GM19239 (cell line): ENCODE data around the gene MYL12A.

Experiments used
- DNase-seq: peaks from one replicate; pipeline ENCODE4 v3.0.0; 2011; ENCODE audit warnings: low spot score; ENCODE audit not compliant: insufficient read length
- FAIRE-seq: peaks from 2 replicates; lab custom pipeline; 2011; peaks lifted over from hg19 to GRCh38; lab: Jason Lieb, UNC

Gene MYL12A

DNA sequence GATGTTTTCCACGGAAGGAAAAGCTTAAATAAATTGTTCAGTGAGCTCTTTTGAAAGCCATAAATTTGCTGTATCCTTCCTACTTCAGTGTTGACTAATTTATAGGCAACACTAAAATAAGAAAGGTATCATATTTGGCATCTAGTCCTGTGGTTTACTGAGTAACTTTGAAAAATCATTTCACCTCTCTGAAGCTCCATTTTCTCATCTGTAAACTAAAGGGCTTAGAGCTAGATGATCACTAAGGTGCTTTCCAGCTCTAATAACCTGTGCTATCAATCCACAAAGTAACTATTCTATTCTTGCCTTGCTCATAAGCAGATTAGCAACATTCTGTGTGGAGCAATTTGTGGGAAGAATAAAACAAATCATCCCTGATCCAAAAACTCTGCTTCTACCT is 24.2 kb upstream of the MYL12A start:
- no peak for FAIRE-seq
- DNase-seq = no peak

DNA sequence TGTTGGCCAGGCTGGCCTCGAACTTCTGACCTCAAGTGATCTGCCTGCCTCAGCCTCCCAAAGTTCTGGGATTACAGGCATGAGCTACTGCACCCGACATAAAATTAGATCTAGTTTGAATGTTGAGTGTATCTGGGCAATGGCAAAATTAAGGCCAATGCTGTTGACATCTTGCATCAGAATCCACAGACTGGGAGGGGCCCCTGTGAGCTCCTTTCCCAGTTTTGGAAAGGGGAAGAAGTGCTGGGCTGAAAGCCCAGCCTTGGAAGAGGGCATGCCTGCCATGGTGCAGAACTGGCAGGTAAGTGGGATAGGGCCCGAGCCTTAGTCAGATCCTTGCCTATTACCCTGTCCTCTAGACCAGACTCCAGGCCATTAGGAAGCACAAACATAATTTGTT is 23.4 kb upstream of the MYL12A start:
- DNase-seq (no peak), FAIRE-seq (no peak)

DNA sequence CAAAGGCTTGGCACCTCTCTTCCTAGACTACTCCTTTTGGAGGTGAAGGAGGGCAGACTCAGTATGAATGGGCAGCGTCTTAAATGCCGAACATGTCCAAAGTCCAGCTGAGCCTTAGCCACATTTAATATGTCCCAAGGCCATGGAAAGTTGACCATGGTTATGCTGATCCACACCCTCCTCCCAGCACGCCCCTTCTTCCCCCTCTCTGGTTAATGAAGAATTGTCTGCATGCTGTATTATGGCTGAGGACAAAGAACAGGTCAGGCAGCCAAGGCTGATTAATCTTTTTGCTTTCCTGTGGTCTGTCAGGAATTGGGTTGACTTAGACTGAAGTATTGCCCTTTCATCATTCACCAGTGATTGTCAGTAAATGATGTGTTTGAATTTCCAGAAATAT is 22.0 kb upstream of the MYL12A start:
- DNase-seq (no peak), FAIRE-seq (no peak)

DNA sequence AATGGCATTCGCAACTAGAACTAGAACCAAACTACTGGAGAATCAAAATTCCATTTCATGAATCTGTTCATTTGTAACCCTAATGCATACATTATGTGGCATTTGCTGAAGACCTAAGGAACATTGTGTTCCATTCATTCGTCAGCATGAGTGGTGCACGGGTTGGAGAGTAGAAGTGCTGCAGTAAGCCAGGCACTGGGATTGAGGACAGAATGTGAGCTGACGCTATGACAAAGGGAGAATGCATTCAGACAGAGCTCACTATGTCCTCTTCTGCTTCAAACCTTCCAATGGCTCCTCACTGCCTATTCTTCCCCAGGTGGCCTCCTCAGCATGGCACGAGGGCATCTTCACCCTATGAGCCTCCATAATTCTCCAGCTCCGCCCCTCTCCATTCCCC is 21.6 kb upstream of the MYL12A start:
- no peak for DNase-seq
- no peak for FAIRE-seq

DNA sequence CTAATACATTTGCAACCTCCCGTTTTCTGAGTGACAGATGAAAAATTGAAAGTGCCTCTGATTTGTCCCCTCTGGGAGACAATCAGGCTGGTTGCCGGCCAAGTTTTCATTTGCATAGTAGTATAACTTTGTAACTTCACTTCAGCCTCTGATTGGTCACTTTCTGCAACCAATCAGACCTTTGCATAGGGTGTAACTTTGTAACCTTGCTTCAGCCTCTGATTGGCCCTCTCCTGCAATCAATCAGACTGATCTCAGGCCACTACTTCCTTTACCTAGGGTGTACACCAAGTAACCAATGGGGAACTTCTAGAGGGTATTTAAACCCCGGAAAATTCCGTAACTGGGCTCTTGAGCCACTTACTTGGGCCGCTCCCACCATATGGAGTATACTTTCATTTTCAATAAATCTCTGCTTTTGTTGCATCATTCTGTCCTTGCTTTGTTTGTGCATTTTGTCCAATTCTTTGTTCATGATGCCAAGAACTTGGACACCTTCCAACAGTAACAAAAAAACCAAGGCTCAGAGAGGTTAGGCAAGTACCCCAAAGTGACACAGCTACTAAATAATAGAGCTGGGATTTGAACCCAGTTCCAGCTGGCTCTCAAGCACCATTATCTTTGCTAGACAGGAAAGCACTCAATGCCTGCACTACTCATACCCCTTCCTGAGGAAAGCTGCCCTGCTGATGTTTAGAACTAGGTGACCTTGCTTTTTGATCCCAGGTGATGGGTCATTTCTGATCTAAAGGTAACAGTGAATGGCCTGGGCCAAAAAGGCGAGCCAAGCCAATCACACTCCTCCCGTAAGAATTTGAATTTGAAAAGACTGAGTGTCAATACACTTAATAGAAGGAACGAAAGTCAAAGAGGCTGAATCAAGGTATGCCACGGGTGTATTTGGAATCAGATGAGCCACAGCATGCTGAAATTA is 16.9 kb upstream of the MYL12A start:
- FAIRE-seq = no peak
- DNase-seq = no peak

DNA sequence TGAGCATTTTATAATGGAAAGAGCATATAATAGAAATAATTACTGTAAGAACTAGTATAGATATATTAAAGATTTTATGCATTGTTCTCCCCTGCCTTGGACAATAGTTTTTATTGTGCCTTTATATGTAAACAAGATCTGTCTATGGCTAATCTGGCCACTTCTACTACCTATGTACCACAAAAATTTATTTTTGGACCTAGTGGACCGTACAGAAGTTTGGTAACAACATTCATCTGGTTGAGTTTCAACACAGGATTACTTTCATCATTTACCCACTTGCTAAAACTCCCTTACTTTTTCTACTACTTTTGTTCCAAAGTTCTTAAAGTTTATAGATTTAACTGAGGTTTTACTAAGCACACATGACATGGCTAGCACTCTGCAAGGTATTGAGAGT is 14.6 kb upstream of the MYL12A start:
- FAIRE-seq = no peak

DNA sequence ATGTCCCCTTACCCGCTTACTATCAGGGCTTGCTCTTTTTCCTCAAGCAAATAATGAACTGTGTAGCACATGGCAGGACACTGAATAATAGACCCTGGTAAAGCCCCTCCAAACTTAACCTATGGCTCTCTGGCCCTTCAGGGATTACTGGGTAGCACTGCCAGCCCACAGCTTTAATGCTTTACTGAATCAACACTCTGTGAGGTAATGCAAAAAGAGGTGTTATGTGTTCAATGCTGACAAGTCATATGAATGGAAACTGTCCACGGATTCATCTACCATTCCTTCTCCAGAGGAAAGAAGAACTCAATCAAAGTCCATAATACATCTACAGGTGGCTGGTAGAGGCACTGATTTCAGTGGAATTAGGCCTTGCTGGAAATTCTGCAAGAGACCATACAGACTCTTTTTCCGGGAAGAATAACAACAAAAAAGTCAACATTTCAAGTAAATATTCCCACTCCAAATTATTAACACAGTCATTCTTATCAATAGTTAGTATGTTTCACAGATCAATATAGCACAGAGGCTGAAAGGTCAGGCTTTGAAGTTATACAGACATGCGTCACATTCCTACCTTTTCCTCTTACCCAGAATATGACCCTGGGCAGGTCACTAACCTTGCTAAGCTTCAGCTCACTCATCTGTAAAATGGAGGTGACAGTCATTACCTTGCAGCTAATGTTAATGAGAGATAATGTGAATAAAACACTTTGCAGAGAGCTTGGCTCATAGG is 14.0 kb upstream of the MYL12A start:
- DNase-seq (no peak), FAIRE-seq (no peak)

More for the DNA sequence above, 14.6 kb upstream of the MYL12A start:
- no peak for DNase-seq

DNA sequence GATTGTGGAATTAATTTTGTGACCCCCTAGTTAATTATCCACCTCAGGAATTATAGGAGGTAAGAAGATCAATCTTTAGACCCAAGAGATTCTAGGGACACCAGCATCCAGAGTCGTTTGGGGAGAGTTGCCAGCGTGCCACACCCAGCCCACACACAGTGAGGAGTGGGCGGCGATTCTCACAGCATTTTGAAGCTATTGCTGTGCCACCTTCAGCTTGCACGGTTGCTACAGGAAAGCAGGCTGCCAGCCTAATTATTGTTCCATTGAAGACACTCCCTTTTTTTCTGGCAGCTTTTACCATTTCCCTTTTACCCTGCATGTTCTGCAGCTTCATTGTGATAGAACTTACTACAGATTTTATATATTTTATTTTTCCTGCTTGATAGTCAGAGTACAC is 13.1 kb upstream of the MYL12A start:
- DNase-seq (no peak), FAIRE-seq (no peak)

DNA sequence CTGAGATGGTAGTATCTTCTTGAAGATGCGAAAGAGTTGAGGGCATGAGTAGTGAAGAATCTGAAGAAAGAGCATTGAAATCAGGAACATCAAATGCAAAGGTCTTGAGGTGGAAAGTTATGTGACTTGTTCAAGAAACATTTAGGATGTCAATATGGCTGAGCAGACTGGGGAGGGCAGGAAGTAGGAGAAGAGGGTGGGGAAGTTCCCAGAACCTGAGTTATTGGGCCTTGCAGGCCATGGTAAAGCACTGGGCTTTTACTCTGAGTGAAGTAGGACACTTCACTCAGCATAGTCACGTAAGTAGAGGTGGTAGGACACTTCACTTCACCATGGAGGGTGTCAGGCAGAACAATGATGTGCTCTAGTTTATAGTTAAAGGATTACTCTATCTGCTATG is 11.8 kb upstream of the MYL12A start:
- FAIRE-seq (no peak), DNase-seq (no peak)

DNA sequence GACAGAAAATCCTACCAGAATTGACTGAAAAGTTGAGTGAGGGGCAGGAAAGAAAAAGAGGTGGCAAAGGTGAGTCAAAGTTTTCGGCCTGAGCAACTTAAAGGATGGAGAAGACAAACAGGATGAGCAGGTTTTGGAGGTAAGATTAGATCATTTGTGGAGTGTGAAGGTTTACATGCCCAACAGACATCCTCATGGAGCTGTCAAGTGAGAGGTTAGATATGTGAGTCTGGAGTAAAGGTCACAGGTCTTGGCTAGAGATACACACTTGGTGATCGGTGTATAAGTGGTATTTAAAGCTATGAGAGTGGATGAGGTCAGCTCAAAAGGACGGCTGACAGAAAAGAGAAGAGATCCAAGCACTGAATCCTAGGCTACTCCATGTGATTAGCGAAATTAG is 11.1 kb upstream of the MYL12A start:
- DNase-seq (no peak), FAIRE-seq (no peak)

DNA sequence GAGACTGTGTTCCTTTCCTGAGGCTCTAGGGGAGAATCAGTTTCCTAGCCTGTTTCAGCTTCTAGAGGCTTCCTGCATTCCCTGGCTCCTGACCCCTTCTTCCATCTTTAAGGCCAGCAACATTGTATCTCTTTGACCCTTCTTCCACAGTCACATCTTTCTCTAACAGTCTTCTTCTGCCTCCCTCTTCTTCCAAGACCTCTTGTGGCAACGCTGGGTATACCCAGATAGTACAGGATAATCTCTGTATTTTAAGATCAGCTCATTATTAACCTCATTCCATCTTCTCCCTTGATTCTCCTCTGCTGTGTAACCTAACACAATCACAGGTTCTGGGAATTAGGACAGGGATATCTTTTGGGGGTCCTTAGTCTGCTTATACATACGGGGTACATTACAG is 8.9 kb upstream of the MYL12A start:
- DNase-seq (no peak), FAIRE-seq (no peak)

DNA sequence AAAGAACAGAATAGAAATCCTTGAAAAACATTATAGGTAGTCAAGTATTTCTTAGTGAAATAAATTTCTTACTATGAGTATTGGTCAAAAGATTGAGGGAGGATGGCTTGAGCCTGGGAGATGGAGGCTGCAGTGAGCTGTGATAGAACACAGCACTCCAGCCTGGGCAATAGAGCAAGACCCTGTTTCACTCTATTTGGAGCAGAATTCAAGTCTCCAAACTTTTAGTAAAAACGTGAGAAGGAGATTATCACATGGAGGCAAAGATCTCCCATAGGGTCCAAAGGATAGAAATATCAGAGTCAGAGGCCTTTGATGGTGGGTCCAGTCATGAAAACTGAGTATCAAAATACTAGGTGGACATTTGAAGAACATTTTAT is 2.4 kb upstream of the MYL12A start:
- FAIRE-seq (no peak), DNase-seq (no peak)

DNA sequence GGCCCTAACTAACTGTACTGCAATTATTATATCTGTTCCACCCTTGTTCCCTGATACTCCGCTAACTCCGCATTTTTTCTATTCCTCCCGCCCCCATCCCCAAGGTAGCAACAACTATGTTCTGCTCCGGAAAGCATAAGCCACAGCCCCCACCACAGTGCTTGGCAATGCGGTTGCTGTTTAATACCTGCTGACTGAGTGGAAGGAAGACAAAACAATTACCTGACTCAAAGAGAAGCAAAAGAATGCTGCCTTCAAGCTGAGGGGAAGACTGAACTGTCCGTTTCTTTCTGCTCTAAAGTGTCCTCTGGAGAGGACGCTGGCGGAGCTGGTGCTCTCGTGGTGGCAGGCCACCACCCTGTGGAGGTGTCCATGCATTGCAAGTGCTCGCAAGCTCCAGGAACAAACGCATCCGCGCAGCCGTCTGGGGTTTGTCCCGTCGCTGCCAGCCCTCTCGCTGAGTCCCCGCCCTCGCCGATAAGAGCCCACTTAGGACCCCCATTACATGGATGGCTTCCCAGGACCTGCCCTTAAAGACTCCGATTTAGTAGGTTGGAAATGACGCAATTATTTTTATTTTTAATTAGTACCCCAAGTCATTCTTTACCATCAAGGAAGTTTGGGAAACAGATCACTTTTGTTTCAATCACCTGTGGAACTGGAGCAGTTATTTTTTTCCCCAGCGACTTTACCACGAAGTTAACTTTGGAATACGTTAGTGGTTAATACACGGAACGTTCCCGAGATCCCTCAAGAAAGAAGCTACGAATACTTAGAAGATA is 1.6 kb upstream of the MYL12A start:
- peak; percentile 68 for FAIRE-seq
- peak; percentile 45 for DNase-seq

DNA sequence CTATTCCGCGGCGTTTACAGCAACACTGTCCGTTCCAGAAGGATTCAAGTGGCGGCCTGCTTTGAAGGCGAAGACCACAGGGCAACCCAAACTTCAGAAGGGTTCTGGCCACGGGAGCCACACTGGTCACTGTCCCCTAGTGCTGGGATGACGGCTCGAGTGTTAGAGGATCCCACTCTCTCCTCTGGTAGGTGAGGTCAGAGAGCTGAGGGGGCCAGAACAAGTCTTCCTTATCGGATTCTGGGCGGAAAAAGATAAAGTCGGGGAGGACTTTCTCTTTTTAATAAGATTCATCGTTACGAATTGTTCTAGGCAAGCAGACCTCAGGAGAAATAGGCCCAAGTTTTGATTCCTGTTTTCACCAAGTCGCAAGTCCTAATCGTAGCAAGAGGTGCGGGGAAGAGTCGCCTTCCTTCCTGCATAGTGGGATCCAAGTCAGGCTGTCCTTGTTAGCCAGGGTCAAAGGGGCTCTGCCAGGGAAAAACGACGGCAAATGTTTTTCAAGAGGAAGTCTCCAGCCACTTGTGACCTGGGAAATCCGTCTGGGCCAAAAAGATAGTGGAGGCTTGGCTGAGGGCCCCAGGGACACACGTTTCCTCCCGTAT is 864 bp upstream of the MYL12A start:
- FAIRE-seq (peak; percentile 66), DNase-seq (no peak)

DNA sequence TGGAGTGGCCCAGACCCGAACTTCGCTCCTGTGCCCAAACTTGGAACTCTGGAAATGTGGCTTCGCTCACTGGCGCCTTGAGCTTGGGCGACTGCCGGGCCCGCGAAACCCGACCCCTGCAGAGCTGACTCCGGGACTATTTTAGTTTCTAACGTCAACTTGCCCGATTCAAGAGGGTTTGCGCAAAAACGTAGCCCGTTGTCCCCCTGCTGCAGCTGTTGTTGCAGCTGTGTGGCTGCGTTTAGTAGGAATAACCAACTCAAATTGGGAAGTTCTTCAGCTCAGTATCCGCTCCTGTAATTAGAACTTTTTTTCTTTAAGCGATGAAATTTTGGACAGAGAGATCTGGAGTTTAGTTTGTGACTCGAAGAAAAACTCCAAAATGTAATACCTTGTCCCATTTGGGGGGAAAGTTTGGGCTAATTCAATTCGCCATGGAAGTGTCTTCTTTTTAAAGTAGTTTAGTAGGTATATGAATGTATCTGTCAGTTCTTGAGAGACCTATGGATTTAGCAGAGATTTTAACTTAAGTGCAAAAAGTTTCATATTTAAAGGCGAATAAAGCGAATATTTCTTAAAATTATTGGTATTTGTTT is 559 bp downstream of the MYL12A start:
- no peak for FAIRE-seq
- no peak for DNase-seq

DNA sequence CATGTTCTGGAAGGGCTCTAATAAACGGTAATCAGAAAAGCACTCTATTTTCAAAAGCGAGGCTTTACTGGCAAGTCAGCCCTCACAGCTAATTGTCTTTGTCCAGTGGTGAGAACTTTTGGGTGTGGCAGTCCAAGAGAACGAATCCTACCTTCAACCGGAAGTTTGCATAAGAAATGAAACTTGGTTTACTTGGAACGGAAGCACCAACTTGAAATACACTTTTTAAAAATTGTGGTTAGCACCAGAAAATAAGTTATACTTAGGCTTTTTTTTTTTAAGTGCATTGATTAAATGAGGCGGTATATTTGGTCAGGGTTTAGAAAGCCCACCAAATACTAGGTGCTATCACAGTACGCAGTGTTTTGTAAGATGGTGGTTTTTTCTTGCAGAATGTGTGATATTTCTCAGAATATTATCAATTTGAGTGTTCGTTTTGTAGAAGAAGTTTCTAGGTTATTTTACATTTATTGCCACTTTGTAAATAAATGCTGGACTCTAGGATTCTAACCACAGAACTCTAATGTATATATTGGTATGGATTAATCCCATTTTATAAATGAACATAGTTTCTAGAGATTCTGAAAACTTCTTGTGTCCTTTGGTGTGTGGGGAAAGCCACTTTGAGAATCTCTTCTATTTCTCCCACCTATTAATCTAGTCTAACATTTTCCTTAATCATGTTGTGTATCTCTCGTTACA is 1.2 kb downstream of the MYL12A start:
- peak; percentile 80 for FAIRE-seq
- DNase-seq = no peak

DNA sequence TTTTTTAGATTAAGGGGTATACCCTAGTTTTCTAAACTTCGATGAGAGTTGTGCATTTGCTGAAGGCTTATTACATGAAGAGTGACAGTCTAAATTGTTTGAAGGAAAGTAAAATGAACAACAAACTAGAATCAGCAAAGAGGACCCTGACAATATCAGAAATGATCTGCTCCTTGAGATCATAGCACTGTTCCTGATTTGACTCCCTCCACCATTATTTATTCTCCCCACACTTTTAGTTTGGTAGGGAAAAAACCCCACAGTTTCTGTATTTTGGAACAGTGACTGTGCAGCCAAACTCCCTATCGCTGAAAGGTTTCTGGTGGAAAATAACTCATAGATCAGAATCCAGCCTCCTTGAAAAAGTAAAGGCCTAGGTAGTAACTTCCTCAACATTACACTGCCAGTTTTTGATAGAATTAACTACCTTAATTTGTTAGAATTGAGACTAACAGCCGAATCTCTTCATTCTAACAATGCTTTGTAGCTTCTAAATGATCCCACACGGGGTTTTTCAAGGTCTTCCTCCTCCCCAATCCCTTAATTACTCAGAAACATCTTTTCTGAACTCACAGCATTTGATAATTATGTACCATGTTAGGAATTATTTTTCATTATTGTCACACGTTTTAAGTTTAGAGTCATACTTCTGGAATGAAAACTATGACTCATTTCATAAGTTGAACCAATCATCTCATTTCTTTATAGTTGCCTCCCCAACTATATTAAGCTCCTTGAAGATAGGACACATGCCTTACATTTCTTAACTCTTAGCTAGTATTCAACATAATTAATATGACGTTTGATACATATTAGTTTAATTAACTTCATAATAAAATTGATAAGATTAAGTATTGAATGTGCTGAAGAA is 2.9 kb downstream of the MYL12A start:
- peak; percentile 66 for FAIRE-seq

DNA sequence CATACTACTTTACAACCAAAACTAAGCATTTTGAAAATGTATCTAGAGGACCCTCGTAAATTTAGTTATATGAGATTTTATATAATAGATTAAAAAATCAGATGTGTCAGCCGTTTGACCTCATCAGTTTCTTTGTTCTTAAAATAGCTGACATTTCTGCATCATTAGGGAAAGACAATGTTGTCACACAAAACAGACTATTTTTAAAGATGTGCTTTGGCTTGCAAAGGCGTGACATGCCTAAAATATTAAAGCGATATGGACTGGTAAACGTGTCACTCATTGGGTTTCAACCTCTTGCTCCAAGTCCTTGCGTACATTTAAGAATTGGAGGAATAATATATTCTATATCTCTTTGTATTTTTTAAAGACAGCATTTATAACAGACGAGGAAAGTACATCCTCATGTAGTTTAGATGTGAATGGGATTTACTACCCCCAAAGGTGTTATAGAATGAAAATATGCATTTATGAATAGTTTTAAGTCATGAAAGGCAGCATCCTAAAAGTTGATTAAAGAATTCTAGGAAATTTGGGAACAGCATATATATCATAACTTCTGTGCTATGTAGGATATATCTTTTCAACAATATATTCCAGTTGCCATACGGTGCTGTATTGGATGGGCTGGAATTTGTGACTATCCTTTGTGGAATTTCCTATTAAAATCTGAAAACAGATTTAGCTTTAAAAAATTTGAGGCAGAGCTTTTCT is 3.8 kb downstream of the MYL12A start:
- FAIRE-seq = no peak
- DNase-seq = no peak

More for the DNA sequence above, 2.9 kb downstream of the MYL12A start:
- no peak for DNase-seq
